ENCODE results near the gene LFNG. TPM values are rescaled to one million over a fixed set of nuclear protein-coding genes. Genes with fewer than 3 reads are reported as not detected.

The LFNG gene
- total RNA-seq, 1 donor from 2014 or later, result 42.6 TPM

DNA sequence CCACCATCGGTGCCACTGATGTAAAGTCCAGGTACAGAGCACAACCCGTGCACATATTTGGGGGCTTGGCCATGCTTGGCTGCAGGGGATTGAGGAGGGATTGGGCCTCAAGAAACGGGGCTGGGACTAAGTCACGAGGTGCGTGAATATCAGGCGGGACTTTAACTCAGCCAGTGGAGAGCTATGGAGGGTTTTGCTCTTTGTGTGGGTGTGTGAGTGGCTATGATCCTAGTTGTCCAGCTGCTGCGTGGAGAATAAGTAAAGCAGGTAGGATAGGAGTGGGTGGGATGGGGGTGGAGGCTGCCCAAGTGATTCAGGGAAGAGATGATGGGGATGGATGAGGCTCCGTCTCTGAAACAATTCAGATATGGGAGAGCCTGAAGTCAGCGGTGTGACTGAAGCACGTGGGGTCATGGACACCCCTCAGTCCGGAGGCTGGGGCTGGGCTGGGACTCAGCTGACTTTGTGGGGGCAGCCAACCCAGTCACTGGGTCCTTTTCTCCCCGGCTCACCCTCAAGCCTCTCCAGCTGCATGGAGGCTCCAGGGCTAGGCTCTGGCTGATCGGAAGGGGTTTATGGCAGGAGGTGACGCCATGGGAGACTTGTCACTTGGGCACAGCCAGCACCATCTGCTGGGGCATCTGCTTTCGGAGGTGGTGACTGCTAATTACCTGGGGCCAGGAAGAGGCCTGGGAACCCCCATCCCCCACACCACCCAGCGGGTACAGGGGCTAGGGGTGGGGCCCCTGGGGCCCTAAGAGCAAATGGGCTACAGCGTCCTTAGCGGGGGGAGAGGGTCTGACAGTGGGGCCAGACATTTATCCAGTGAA is 1.7 kb upstream of the LFNG start:
- Histone ChIP-seq H3K4me1 (peaks cover 37% of the 10 kb centered on the region), H3K9me3 (no peaks in the 10 kb centered on the region), H3K27me3 (ENCODE audit: low read depth) (no peaks in the 10 kb centered on the region), H3K36me3 (no peaks in the 10 kb centered on the region), H3K4me3 (no peak overlapping the region), H3K27ac (no peak overlapping the region)
- DNase-seq (no peak), ATAC-seq (no peak)
- intact Hi-C loops (cut with DNase I), result no loop called here
- no peak for TF ChIP-seq CTCF (IDR thresholded peaks at IDR 0.05)

DNA sequence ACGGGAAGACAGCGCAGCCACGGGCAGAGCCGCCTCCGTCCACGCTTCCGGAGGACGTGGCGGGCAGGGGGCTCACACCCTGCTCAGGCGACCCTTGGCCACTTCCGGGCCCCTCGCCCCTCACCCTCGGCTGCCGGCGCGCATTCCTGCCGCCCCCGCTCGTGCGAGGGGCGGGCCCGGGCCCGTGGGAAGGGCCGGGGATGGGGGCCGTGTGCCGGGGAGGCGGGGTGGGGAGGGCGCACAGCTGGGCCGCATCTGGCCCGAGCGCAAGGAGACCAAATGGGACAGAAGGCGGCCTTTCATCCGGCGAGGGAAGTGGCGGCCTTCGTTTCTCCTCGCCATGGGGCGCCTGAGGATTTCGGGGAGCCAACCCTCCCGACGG is 846 bp upstream of the LFNG start:
- intact Hi-C loops (cut with DNase I), result no loop called here
- H3K36me3 ChIP-seq, result no peaks in the 10 kb centered on the region
- ATAC-seq, result no peak
- H3K27me3 ChIP-seq (ENCODE audit: low read depth), result no peaks in the 10 kb centered on the region
- peak overlapping the region; percentile 65 for H3K27ac ChIP-seq
- H3K9me3 ChIP-seq, result no peaks in the 10 kb centered on the region
- H3K4me1 ChIP-seq, result peaks cover 43% of the 10 kb centered on the region
- peak overlapping the region; percentile 77 for H3K4me3 ChIP-seq
- DNase-seq, result no peak
- no peak for TF ChIP-seq CTCF (IDR thresholded peaks at IDR 0.05)

DNA sequence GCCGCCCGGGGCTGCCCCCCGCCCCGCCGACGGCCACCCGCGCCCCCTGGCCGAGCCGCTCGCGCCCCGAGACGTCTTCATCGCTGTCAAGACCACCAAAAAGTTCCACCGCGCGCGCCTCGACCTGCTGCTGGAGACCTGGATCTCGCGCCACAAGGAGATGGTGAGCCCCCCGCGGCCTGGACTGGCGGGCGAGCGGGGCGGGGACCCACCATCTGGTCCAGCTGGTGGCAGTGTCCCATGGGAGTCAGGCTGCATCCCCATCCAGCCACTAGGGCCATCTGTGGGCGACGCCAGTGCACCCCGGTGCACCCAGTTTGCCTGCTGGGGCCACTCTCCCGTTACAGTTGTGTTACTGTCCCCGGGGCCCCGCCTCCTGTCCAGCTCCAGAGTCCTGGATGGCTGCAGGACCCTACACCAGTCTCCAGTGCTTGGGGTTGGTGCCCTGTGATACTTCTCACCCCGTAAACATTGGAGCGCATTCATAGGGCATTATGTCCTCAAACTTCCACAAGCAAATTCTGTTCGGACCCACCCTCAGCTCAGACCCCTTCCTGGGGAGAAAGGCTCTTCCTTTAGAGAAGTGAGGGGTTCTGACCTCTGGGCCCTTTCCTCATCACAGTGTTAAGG is 672 bp downstream of the LFNG start:
- H3K27me3 ChIP-seq (ENCODE audit: low read depth), result no peaks in the 10 kb centered on the region
- DNase-seq, result peak; percentile 73

DNA sequence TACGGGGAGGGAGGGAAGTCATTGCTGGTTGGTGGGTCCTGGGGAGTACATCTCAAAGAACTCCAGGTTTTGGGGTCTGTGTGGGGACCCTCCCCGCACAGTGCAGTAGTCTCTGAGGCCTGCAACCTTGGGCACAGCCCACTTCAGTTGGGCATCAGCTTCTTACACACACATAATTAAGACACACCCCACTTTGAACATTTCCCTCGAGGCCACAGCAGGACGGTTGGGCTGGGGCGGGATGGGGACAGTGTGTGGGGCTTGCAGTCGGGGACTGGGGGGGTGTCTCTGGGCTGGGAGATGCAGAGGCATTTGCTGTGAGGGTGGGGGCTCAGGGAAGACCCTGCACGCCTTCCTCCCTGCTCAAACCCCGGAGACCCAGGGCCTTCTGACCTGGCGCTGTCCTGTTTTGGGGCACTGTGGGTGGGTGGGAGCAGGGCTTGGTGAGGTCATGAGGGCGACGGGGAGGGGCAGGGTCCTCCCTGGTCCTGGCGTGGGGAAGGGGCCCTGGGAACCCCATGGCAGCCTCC is 1.3 kb downstream of the LFNG start:
- Histone ChIP-seq H3K9me3 (no peaks in the 10 kb centered on the region), H3K27me3 (ENCODE audit: low read depth) (no peaks in the 10 kb centered on the region), H3K4me3 (peak overlapping the region; percentile 77), H3K36me3 (peaks cover 10% of the 10 kb centered on the region), H3K27ac (peak overlapping the region; percentile 92), H3K4me1 (peaks cover 64% of the 10 kb centered on the region)
- no peak for DNase-seq
- intact Hi-C loops (cut with DNase I), result no loop called here
- TF ChIP-seq CTCF (IDR thresholded peaks at IDR 0.05), result no peak
- ATAC-seq, result no peak

More for the DNA sequence above, 672 bp downstream of the LFNG start:
- Histone ChIP-seq H3K27ac (peak overlapping the region; percentile 92), H3K4me1 (peaks cover 58% of the 10 kb centered on the region), H3K36me3 (peaks cover 4% of the 10 kb centered on the region), H3K4me3 (peak overlapping the region; percentile 77), H3K9me3 (no peaks in the 10 kb centered on the region)
- ATAC-seq, result no peak
- TF ChIP-seq CTCF (IDR thresholded peaks at IDR 0.05), result peak; percentile 18
- intact Hi-C loops (cut with DNase I), result no loop called here

DNA sequence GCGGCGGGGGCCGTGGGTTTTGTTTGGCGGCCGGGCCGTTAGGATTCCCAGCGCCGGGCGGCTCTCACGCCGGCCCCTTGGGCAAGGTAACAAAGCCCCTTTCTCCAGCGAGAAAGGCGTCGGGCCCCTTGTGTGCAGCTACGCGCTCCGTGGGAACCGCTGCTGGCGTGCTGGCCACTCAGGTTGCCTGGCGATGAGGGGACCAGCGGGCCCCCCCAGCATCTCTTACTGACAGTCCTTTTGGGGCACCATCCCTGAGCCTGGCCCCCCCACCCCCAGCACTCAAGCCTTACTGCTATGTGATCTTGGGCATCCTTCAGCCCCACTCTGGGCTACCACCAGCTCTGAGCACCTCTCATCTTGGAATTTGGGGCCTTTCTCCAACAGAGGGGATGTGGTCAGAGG is 1.8 kb downstream of the LFNG start:
- H3K36me3 ChIP-seq, result peaks cover 15% of the 10 kb centered on the region
- H3K27ac ChIP-seq, result peak overlapping the region; percentile 92
- no peaks in the 10 kb centered on the region for H3K9me3 ChIP-seq
- no peak for DNase-seq
- TF ChIP-seq CTCF (IDR thresholded peaks at IDR 0.05), result no peak
- no peak for ATAC-seq
- intact Hi-C loops (cut with DNase I), result no loop called here
- peak overlapping the region; percentile 77 for H3K4me3 ChIP-seq
- H3K4me1 ChIP-seq, result peaks cover 69% of the 10 kb centered on the region
- no peaks in the 10 kb centered on the region for H3K27me3 ChIP-seq (ENCODE audit: low read depth)

All from lower lobe of right lung (tissue), 2 donors.